NB4 (cell line): ENCODE measurements around the gene RIMS1.

ENCODE experiments used
- DNase-seq: peaks from one replicate; pipeline ENCODE4 v3.0.0; 2010; ENCODE audit warnings: low read depth
- H3K4me3 ChIP-seq: one replicate; pipeline ENCODE4 v1.5.1; 2011; ENCODE audit warnings: mild to moderate bottlenecking, low read depth, low read length, moderate library complexity
- MAX ChIP-seq: IDR thresholded peaks from 2 replicates; pipeline ENCODE4 v1.6.1; 2011; ENCODE audit warnings: low read depth, low read length
- MYC ChIP-seq: IDR thresholded peaks from 2 replicates; pipeline ENCODE4 v1.6.1; 2011; ENCODE audit warnings: low read depth, low read length
- POLR2A ChIP-seq: IDR thresholded peaks from 2 replicates; pipeline ENCODE4 v1.6.1; 2011; ENCODE audit warnings: mild to moderate bottlenecking; ENCODE audit not compliant: insufficient read length; ENCODE audit errors: extremely low read depth
- TF ChIP-seq, protein P1 (sequence below): IDR thresholded peaks from one replicate; pipeline ENCODE4 v1.5.1; 2012; ENCODE audit warnings: low read depth, low read length

Gene RIMS1

GRCh38 chr6:72035966-72036365, 149.6 kb downstream of the RIMS1 start:
- H3K4me3 ChIP-seq: no peak overlapping the region
- DNase-seq: no peak
- TF ChIP-seq POLR2A (no peak), MAX (no peak), MYC (no peak)
- TF ChIP-seq, protein P1, sequence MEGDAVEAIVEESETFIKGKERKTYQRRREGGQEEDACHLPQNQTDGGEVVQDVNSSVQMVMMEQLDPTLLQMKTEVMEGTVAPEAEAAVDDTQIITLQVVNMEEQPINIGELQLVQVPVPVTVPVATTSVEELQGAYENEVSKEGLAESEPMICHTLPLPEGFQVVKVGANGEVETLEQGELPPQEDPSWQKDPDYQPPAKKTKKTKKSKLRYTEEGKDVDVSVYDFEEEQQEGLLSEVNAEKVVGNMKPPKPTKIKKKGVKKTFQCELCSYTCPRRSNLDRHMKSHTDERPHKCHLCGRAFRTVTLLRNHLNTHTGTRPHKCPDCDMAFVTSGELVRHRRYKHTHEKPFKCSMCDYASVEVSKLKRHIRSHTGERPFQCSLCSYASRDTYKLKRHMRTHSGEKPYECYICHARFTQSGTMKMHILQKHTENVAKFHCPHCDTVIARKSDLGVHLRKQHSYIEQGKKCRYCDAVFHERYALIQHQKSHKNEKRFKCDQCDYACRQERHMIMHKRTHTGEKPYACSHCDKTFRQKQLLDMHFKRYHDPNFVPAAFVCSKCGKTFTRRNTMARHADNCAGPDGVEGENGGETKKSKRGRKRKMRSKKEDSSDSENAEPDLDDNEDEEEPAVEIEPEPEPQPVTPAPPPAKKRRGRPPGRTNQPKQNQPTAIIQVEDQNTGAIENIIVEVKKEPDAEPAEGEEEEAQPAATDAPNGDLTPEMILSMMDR: no peak

GRCh38 chr6:72037006-72037405, 150.7 kb downstream of the RIMS1 start:
- TF ChIP-seq MAX: no peak
- no peak for TF ChIP-seq POLR2A
- no peak for TF ChIP-seq MYC
- no peak overlapping the region for H3K4me3 ChIP-seq
- DNase-seq: no peak

GRCh38 chr6:72040111-72040510, 153.8 kb downstream of the RIMS1 start:
- TF ChIP-seq POLR2A (no peak), MAX (no peak), MYC (no peak)
- TF ChIP-seq, protein P1: no peak
- no peak for DNase-seq
- H3K4me3 ChIP-seq: no peak overlapping the region

DNA sequence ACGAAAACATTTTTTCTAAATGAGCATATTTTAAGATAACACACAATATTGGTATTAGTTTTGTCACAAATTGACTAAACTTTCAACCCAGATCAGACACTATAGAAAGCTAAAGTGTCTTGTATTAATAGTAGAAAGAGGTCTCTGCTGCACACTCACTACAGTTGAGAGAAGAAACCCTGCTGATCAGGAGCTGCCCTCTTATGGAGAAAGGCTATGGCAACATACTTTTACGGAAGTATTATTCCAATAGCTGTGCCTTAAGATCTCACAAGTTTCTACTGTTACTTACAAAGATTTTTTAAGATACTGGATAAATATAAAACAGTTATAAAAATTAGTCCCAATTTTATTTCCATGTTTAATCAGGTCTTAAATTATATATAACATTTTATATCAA, 155.7 kb downstream of the RIMS1 start:
- peak; percentile 12 for DNase-seq
- H3K4me3 ChIP-seq: no peak overlapping the region
- TF ChIP-seq, protein P1: no peak
- TF ChIP-seq MYC (no peak), MAX (no peak), POLR2A (no peak)

DNA sequence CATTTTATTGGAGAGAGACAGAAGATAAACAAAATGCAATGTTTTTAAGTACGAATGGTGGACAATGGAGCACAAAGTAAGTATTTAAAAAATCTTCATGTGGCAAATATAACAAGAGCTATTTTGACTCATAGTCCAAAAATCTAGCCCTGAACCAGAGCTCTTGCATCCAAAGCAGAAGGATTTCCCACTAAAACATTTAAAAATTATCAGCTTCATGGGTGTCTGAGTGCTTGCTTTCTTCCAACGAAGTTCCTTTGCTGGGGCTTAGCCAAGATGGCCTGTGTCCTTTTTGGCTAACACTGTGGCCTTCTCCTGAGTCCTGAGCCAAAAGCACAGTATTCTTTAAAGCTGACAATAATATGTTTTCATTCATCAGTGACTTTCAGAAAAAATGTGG, 161.7 kb downstream of the RIMS1 start:
- TF ChIP-seq MAX (no peak), MYC (no peak), POLR2A (no peak)
- TF ChIP-seq, protein P1: no peak
- no peak overlapping the region for H3K4me3 ChIP-seq
- DNase-seq: no peak

- TF ChIP-seq, protein P1: no peak
- TF ChIP-seq MAX: no peak
- TF ChIP-seq POLR2A: no peak
- TF ChIP-seq MYC: no peak
- no peak for DNase-seq
- no peak overlapping the region for H3K4me3 ChIP-seq
Measured at GRCh38 chr6:72049376-72049775, 163.0 kb downstream of the RIMS1 start.
